Ovary (tissue), 3 donors: ENCODE data around the gene TMED1.

Experiments used
- POLR2A ChIP-seq: fragments of 450-650 bp; IDR thresholded peaks from one replicate; pipeline ENCODE4 v1.6.1; 2017; ENCODE audit warnings: antibody characterized with exemption, mild to moderate bottlenecking, moderate library complexity
- TF ChIP-seq, protein P1 (sequence below), 3 donors: fragments of 450-650 bp in 2 of 3; fragments of 200-600 bp in 1 of 3; IDR thresholded peaks; one replicate each; pipeline versions ENCODE4 v1.5.1 to v1.8.0; 2016 to 2022; ENCODE audit warnings: antibody characterized with exemption in 3 of 3, mild to moderate bottlenecking in 1 of 3
- donor health status: DM: no; HTN: no; CAD: no.

DNA sequence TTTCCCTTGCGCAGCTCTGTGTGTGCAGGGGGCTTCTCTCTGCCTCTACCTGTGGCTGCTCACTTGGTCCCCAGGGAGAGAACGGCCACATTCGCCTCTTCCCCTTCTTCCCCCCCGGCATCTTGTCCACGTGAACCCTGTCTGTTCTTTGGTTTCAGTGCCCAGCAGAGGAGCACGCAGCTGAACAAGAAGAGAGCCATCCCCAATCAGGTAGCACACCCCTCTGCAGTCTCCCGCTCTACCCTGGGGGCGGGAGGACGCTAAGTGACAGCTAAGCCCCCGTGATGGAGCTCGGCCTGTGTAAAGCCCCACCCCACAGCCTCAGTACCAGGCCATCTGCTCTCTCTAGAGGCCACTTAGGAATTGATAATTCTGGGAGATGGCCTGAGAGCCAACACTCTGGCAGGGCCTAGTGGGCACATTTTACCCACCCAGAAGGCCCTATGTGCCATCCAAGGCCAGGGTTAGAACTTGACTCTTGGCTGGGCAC lies 30.2 kb downstream of the TMED1 start:
- TF ChIP-seq, protein P1, sequence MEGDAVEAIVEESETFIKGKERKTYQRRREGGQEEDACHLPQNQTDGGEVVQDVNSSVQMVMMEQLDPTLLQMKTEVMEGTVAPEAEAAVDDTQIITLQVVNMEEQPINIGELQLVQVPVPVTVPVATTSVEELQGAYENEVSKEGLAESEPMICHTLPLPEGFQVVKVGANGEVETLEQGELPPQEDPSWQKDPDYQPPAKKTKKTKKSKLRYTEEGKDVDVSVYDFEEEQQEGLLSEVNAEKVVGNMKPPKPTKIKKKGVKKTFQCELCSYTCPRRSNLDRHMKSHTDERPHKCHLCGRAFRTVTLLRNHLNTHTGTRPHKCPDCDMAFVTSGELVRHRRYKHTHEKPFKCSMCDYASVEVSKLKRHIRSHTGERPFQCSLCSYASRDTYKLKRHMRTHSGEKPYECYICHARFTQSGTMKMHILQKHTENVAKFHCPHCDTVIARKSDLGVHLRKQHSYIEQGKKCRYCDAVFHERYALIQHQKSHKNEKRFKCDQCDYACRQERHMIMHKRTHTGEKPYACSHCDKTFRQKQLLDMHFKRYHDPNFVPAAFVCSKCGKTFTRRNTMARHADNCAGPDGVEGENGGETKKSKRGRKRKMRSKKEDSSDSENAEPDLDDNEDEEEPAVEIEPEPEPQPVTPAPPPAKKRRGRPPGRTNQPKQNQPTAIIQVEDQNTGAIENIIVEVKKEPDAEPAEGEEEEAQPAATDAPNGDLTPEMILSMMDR (IDR thresholded peaks at IDR 0.05) = no peak
- no peak for TF ChIP-seq POLR2A
